HepG2 (cell line): ENCODE results near the gene SYNGR2. TPM values are rescaled to one million over a fixed set of nuclear protein-coding genes. Genes with fewer than 3 reads are reported as not detected.

ENCODE experiments used
- ATAC-seq: fragments of 200-7000 bp; cut with Tn5 transposase; 3 replicates; pipeline ENCODE4 v1.9.1; 2020; ENCODE audit warnings: mild to moderate bottlenecking, moderate library complexity
- BruUV-seq: library from RNA; stranded (reverse); fragments of 400-500 nt; replicated peaks from 2 replicates; lab custom pipeline; 2021; lab: Mats Ljungman, UMichigan
- CTCF ChIA-PET: fragments of 300-600 bp; formaldehyde crosslinking; extraction: SDS; loops from one replicate; lab custom pipeline; 2021; ENCODE audit warnings: low total read pairs, inconsistent platforms, low intra/inter-chr PET ratio; lab: Yijun Ruan, JAX
- POLR2A ChIA-PET: fragments of 350-600 bp; sonication (Branson Sonifier 250); formaldehyde crosslinking; loops from one replicate; lab custom pipeline; 2020; ENCODE audit warnings: antibody characterized with exemption, inconsistent platforms; lab: Yijun Ruan, JAX
- DNase-seq: peaks from one replicate; pipeline ENCODE4 v3.0.0-alpha.2; 2015; ENCODE audit warnings: low spot score
- FAIRE-seq: peaks from 3 replicates; lab custom pipeline; 2011; peaks lifted over from hg19 to GRCh38; lab: Jason Lieb, UNC
- H2AFZ ChIP-seq: one replicate; pipeline ENCODE4 v1.6.1; 2011; ENCODE audit warnings: low read length, inconsistent platforms
- H3K27ac ChIP-seq: fragments of 300-600 bp; 3 replicates; pipeline ENCODE4 v1.8.0; 2011; ENCODE audit warnings: mixed run types, mild to moderate bottlenecking, mixed read lengths, low read length, inconsistent platforms; ENCODE audit not compliant: insufficient read depth; ENCODE audit errors: extremely low read length
- H3K27me3 ChIP-seq, 2 experiments: fragments of 200-600 bp in 1 of 2; 2 replicates in 1 of 2; 3 replicates in 1 of 2; pipeline versions ENCODE4 v1.6.0 to v1.8.0; 2011; ENCODE audit warnings: low read length in 2 of 2, mild to moderate bottlenecking in 2 of 2, moderate library complexity in 2 of 2, inconsistent platforms in 1 of 2; ENCODE audit not compliant: insufficient read depth in 2 of 2, control insufficient read depth in 1 of 2
- H3K36me3 ChIP-seq, 2 experiments: fragments of 200-600 bp in 1 of 2; replicated peaks in 1 of 2; 2 replicates in 1 of 2; 3 replicates in 1 of 2; pipeline versions ENCODE4 v1.5.1 to v1.8.0; 2011; ENCODE audit warnings: low read length in 2 of 2, inconsistent platforms in 1 of 2; ENCODE audit not compliant: insufficient read depth in 2 of 2, control insufficient read depth in 1 of 2
- H3K4me1 ChIP-seq: 2 replicates; pipeline ENCODE4 v1.5.1; 2012; ENCODE audit warnings: low read length, inconsistent platforms; ENCODE audit not compliant: insufficient read depth
- H3K4me2 ChIP-seq: 2 replicates; pipeline ENCODE4 v1.6.0; 2011; ENCODE audit warnings: low read depth, low read length, inconsistent platforms
- H3K4me3 ChIP-seq, 3 experiments: fragments of 200-600 bp in 1 of 3; sonication (generic), shearing (Covaris generic) in 1 of 3; replicated peaks in 1 of 3; 2 replicates each; pipeline ENCODE4 v1.5.1; 2011 to 2016; ENCODE audit warnings: low read length in 3 of 3, inconsistent platforms in 2 of 3, low read depth in 2 of 3, mild to moderate bottlenecking in 2 of 3, control low read depth in 1 of 3, mixed read lengths in 1 of 3; ENCODE audit not compliant: insufficient read depth in 1 of 3
- H3K79me2 ChIP-seq: one replicate; pipeline ENCODE4 v1.6.1; 2011; ENCODE audit warnings: low read length, inconsistent platforms; ENCODE audit not compliant: insufficient read depth
- H3K9ac ChIP-seq: 2 replicates; pipeline ENCODE4 v1.6.0; 2011; ENCODE audit warnings: mild to moderate bottlenecking, low read depth, low read length, inconsistent platforms; ENCODE audit not compliant: insufficient read depth
- H3K9me3 ChIP-seq: 2 replicates; pipeline ENCODE4 v1.5.1; 2012; ENCODE audit warnings: mild to moderate bottlenecking, low read length
- H4K20me1 ChIP-seq: 2 replicates; pipeline ENCODE4 v1.6.0; 2011; ENCODE audit warnings: inconsistent platforms, mild to moderate bottlenecking, low read length, moderate library complexity; ENCODE audit not compliant: insufficient read depth
- ELF4 ChIP-seq: sonication (generic); formaldehyde crosslinking; IDR thresholded peaks from 2 replicates; pipeline ENCODE4 v1.5.0; 2020; ENCODE audit warnings: missing genetic modification reagents, mild to moderate bottlenecking, moderate library complexity, borderline replicate concordance
- ERF ChIP-seq: IDR thresholded peaks from 2 replicates; pipeline ENCODE4 v1.6.1; 2018; ENCODE audit warnings: missing biosample characterization, missing genetic modification reagents
- FOXC1 ChIP-seq: sonication (generic); formaldehyde crosslinking; IDR thresholded peaks from 2 replicates; pipeline ENCODE4 v1.8.0; 2022; ENCODE audit warnings: mild to moderate bottlenecking, missing genetic modification reagents, borderline replicate concordance
- FOXM1 ChIP-seq: sonication (generic); formaldehyde crosslinking; IDR thresholded peaks from 2 replicates; pipeline ENCODE4 v1.5.0; 2020; ENCODE audit warnings: missing genetic modification reagents
- GZF1 ChIP-seq: sonication (generic); formaldehyde crosslinking; IDR thresholded peaks from 2 replicates; pipeline ENCODE4 v1.5.1; 2020; ENCODE audit warnings: mild to moderate bottlenecking, missing genetic modification reagents
- HMG20A ChIP-seq: IDR thresholded peaks from 2 replicates; pipeline ENCODE4 v1.6.1; 2016; ENCODE audit warnings: borderline replicate concordance
- HNRNPK ChIP-seq: fragments of 200-400 bp; formaldehyde crosslinking; IDR thresholded peaks from 2 replicates; pipeline ENCODE4 v1.6.1; 2018; ENCODE audit warnings: low read length, low read depth, moderate library complexity, mild to moderate bottlenecking; ENCODE audit not compliant: poor library complexity, severe bottlenecking
- HOXA3 ChIP-seq: sonication (generic); formaldehyde crosslinking; IDR thresholded peaks from 2 replicates; pipeline ENCODE4 v1.5.0; 2020; ENCODE audit warnings: missing genetic modification reagents
- MAX ChIP-seq: IDR thresholded peaks from 2 replicates; pipeline ENCODE4 v1.6.1; 2012; ENCODE audit warnings: inconsistent platforms
- PPARG ChIP-seq: conservative IDR thresholded peaks from 2 replicates; pipeline ENCODE4 v1.6.1; 2016; ENCODE audit warnings: missing biosample characterization, missing genetic modification reagents
- REST ChIP-seq, 2 experiments: IDR thresholded peaks; 2 replicates each; pipeline ENCODE4 v1.6.1; 2011 to 2012; ENCODE audit warnings: low read length in 2 of 2, borderline replicate concordance in 1 of 2, low read depth in 1 of 2, mild to moderate bottlenecking in 1 of 2, moderate library complexity in 1 of 2
- SALL1 ChIP-seq: sonication (generic); formaldehyde crosslinking; IDR thresholded peaks from 2 replicates; pipeline ENCODE4 v1.8.0; 2022; ENCODE audit warnings: mild to moderate bottlenecking, missing genetic modification reagents
- SIN3B ChIP-seq: fragments of 150-350 bp; IDR thresholded peaks from 2 replicates; pipeline ENCODE4 v1.6.1; 2014; ENCODE audit warnings: low read length
- ZBTB38 ChIP-seq: sonication (generic); formaldehyde crosslinking; IDR thresholded peaks from 2 replicates; pipeline ENCODE4 v1.5.1; 2020; ENCODE audit warnings: mild to moderate bottlenecking, missing genetic modification reagents
- ZFP1 ChIP-seq: IDR thresholded peaks from 2 replicates; pipeline ENCODE4 v1.6.1; 2016
- ZFP90 ChIP-seq: sonication (generic); formaldehyde crosslinking; IDR thresholded peaks from 2 replicates; pipeline ENCODE4 v1.8.0; 2022; ENCODE audit warnings: missing genetic modification reagents, mild to moderate bottlenecking, inconsistent platforms, borderline replicate concordance
- ZNF747 ChIP-seq: sonication (generic); formaldehyde crosslinking; IDR thresholded peaks from 2 replicates; pipeline ENCODE4 v1.8.1; 2023; ENCODE audit warnings: missing genetic modification reagents, mild to moderate bottlenecking, borderline replicate concordance
- ZNF772 ChIP-seq: sonication (generic); formaldehyde crosslinking; IDR thresholded peaks from 2 replicates; pipeline ENCODE4 v1.5.0; 2020; ENCODE audit warnings: mild to moderate bottlenecking, missing genetic modification reagents
- ZNF816 ChIP-seq: sonication (generic); formaldehyde crosslinking; IDR thresholded peaks from 2 replicates; pipeline ENCODE4 v1.8.0; 2022; ENCODE audit warnings: missing genetic modification reagents, mild to moderate bottlenecking, borderline replicate concordance
- ZUFSP ChIP-seq: sonication (generic); formaldehyde crosslinking; IDR thresholded peaks from 2 replicates; pipeline ENCODE4 v1.9.0; 2021; ENCODE audit warnings: missing genetic modification reagents, mild to moderate bottlenecking, borderline replicate concordance
- WGBS: methylation state at CpG from one replicate; pipeline ENCODE4 v1.1.6; 2017; ENCODE audit warnings: low lambda C conversion rate; 5-methylcytosine and 5-hydroxymethylcytosine counted together
- in situ Hi-C: cut with HindIII; loops from 2 replicates; pipeline ENCODE4 v1.10.0; 2017; ENCODE audit warnings: low pct_unique_long_range_greater_than_20kb; ENCODE audit not compliant: extremely low pct_ligation_motif_present
- intact Hi-C: fragments of 100-400 bp; cut with micrococcal nuclease; formaldehyde crosslinking; loops from one replicate; pipeline ENCODE4 v1.10.0; 2022; ENCODE audit not compliant: unreplicated experiment
- polyA plus RNA-seq, 8 experiments: library from polyadenylated mRNA; depleted of rRNA in 3 of 8; stranded (reverse) in 7 of 8; unstranded in 1 of 8; fragments of >200 nt; fragmentation: Illumina TruSeq in 4 of 8; extraction: Trizol in 4 of 8; gene quantifications; 2 replicates each; pipeline versions ENCODE4 v1.2.1 to v1.2.3, GENCODE V29; 2011 to 2016; ENCODE audit warnings: low read depth in 4 of 8, missing spikeins in 1 of 8, mixed read lengths in 1 of 8; ENCODE audit not compliant: insufficient read depth in 1 of 8
- total RNA-seq, 5 experiments: library from RNA; depleted of rRNA; stranded (reverse); fragments of >200 nt; fragmentation: Illumina TruSeq; extraction: Trizol; gene quantifications; 2 replicates each; pipeline ENCODE4 v1.2.3, GENCODE V29; 2016; ENCODE audit warnings: low read depth in 1 of 5

The SYNGR2 gene
- total and polyA plus RNA-seq, 2 of the 13 experiments (the other 11 are each of a cell fraction or from before 2014, with no cell fraction given), result 46.7 to 170 TPM

- POLR2A ChIA-PET, result interaction anchor here (1.2 to 4.4 kb wide), 2 partner anchors 8 to 56 kb away, joined by 4 to 57 read pairs; partner anchors contain the start of genes AFMID and TK1
- Histone ChIP-seq H3K4me3 (peak within 1 kb of the TSS; percentile 2 to 51 (median 35); a peak in 4 of 6 replicates), H3K27ac (peak within 1 kb of the TSS; percentile 6), H3K9ac (peak within 1 kb of the TSS; percentile 4; the same call in 1 of the 2 replicates), H3K27me3 (no peaks in the 10 kb centered on the region), H3K36me3 (peaks cover 4 to 9% of the 10 kb centered on the region in 2 experiments; a peak in 3 of 5 replicates), H2AFZ (no peak within 1 kb of the TSS), H3K9me3 (no peaks in the 10 kb centered on the region), H4K20me1 (peaks cover 3% of the 10 kb centered on the region; the same call in 1 of the 2 replicates), H3K79me2 (peaks cover 17% of the 10 kb centered on the region), H3K4me2 (peak within 1 kb of the TSS; percentile 90), H3K4me1 (peaks cover 73% of the 10 kb centered on the region)
- no peak for FAIRE-seq
- in situ Hi-C loops, result no loop called here
- WGBS, result 60% methylated on average over 7 of the region's 10 CpGs
- intact Hi-C loops, result no loop called here
- ATAC-seq, result peak; percentile 13
- CTCF ChIA-PET, result no interaction called here
- DNase-seq, result peak; percentile 59
- no TSS peak for BruUV-seq
- TF ChIP-seq ZFP1, result no peak
- no peak; the same call in 1 of the 2 replicates for TF ChIP-seq ZFP90 (CRISPR knock-in tag)
- TF ChIP-seq SIN3B, result no peak
- 0 out of 2 replicates have a peak, but pooled peaks have one; percentile 7 for TF ChIP-seq ZNF772
- no peak for TF ChIP-seq ZNF747 (CRISPR knock-in tag)
- no peak for TF ChIP-seq ZNF816 (CRISPR knock-in tag)
- TF ChIP-seq GZF1, result no peak
- TF ChIP-seq FOXM1 (CRISPR knock-in tag), result no peak
- no peak for TF ChIP-seq ELF4 (CRISPR knock-in tag)
- TF ChIP-seq HMG20A (CRISPR knock-in tag), result no peak; the same call in 1 of the 2 replicates
- TF ChIP-seq ERF (CRISPR knock-in tag), result peak; percentile 67; the same call in 1 of the 2 replicates
- TF ChIP-seq MAX, result peak; percentile 68
- peak; percentile 64; the same call in 1 of the 2 replicates for TF ChIP-seq PPARG
- TF ChIP-seq HNRNPK, result no peak
- no peak for TF ChIP-seq ZUFSP (CRISPR knock-in tag)
- peak; percentile 74; the same call in 1 of the 2 replicates for TF ChIP-seq HOXA3
- peak; percentile 76 for TF ChIP-seq ZBTB38 (CRISPR knock-in tag)
- peak; percentile 17; the same call in 1 of the 2 replicates for TF ChIP-seq FOXC1
- no peak for TF ChIP-seq REST (IDR thresholded peaks at IDR 0.05; ENCODE audit: borderline replicate concordance in 1 of 2, low read depth in 1 of 2, low read length in 2 of 2)
- TF ChIP-seq SALL1 (CRISPR knock-in tag), result peak; percentile 83
These were observed 37.8 kb upstream of the SYNGR2 start, which contains the start of gene TMC8 for GRCh38 chr17:78130437-78131101. Gene TMC8 (plus strand): TSS chr17:78130771. CDS start chr17:78131589, 818 bp downstream.
